ENCODE results near the gene MAP2K2.

Gene MAP2K2

GRCh38 chr19:4112367-4112766, 11.6 kb downstream of the MAP2K2 start:
- no peak overlapping the region for H3K23ac ChIP-seq (ENCODE audit: low read length in 2 of 2)
- H3K4me2 ChIP-seq (ENCODE audit: low read length, poor library complexity, severe bottlenecking) = no peak overlapping the region
- WGBS = 98% methylated on average over 17 of the region's 17 CpGs
- H4K91ac ChIP-seq (ENCODE audit: low read length) = no peak overlapping the region
- no peaks in the 10 kb centered on the region for H3K9me3 ChIP-seq (ENCODE audit: control insufficient read depth, low read length)
- H2AK5ac ChIP-seq (ENCODE audit: low read length, severe bottlenecking) = no peak overlapping the region
- no peak overlapping the region for H2BK120ac ChIP-seq (ENCODE audit: low read depth, low read length)
- H3K18ac ChIP-seq (ENCODE audit: low read depth in 1 of 2, low read length in 2 of 2) = no peak overlapping the region
- no peak overlapping the region for H2BK15ac ChIP-seq (ENCODE audit: low read depth, poor library complexity, severe bottlenecking)
- no peaks in the 10 kb centered on the region for H3K4me1 ChIP-seq (ENCODE audit: control insufficient read depth, insufficient read depth, low read depth, low read length)
- no peak overlapping the region for H2BK12ac ChIP-seq (ENCODE audit: low read length in 2 of 2)
- no peak overlapping the region for H3K9ac ChIP-seq (ENCODE audit: low read length)
- no peak overlapping the region for H3K14ac ChIP-seq (ENCODE audit: low read length in 2 of 2)
- H3K36me3 ChIP-seq (ENCODE audit: control insufficient read depth in 1 of 2, insufficient read depth in 2 of 2, low read depth in 1 of 2, low read length in 2 of 2) = peaks cover 93 to 97% of the 10 kb centered on the region in 2 experiments
- no peak for DNase-seq
- no peak overlapping the region for H2BK5ac ChIP-seq (ENCODE audit: low read depth, low read length, poor library complexity, severe bottlenecking)
- no peak overlapping the region for H3K4ac ChIP-seq (ENCODE audit: low read depth in 1 of 2, low read length in 2 of 2)
- no peaks in the 10 kb centered on the region for H3K27me3 ChIP-seq (ENCODE audit: control insufficient read depth in 1 of 2, insufficient read depth in 1 of 2, low read length in 2 of 2)
- H3K79me1 ChIP-seq (replicated peaks; ENCODE audit: low read length, poor library complexity, severe bottlenecking) = peaks cover 66% of the 10 kb centered on the region
- no peak overlapping the region for H3K4me3 ChIP-seq (ENCODE audit: insufficient read depth in 1 of 2, low read depth in 1 of 2, low read length in 2 of 2)
- H4K8ac ChIP-seq (ENCODE audit: low read length) = no peak overlapping the region
- H2AFZ ChIP-seq (ENCODE audit: low read depth, low read length) = no peak overlapping the region
- H3K27ac ChIP-seq (ENCODE audit: low read length, poor library complexity, severe bottlenecking) = no peak overlapping the region

- Histone ChIP-seq H3K27me3 (ENCODE audit: control insufficient read depth in 1 of 2, insufficient read depth in 1 of 2, low read length in 2 of 2) (no peaks in the 10 kb centered on the region), H3K79me1 (replicated peaks; ENCODE audit: low read length, poor library complexity, severe bottlenecking) (peaks cover 60% of the 10 kb centered on the region), H3K14ac (ENCODE audit: low read length in 2 of 2) (no peak overlapping the region), H3K4me2 (ENCODE audit: low read length, poor library complexity, severe bottlenecking) (no peak overlapping the region), H3K9me3 (ENCODE audit: control insufficient read depth, low read length) (no peaks in the 10 kb centered on the region), H2BK120ac (ENCODE audit: low read depth, low read length) (no peak overlapping the region), H3K27ac (ENCODE audit: low read length, poor library complexity, severe bottlenecking) (no peak overlapping the region), H4K91ac (ENCODE audit: low read length) (no peak overlapping the region), H2BK15ac (ENCODE audit: low read depth, poor library complexity, severe bottlenecking) (no peak overlapping the region), H3K4me1 (ENCODE audit: control insufficient read depth, insufficient read depth, low read depth, low read length) (peaks cover 6% of the 10 kb centered on the region), H3K4me3 (ENCODE audit: insufficient read depth in 1 of 2, low read depth in 1 of 2, low read length in 2 of 2) (no peak overlapping the region), H2BK5ac (ENCODE audit: low read depth, low read length, poor library complexity, severe bottlenecking) (no peak overlapping the region), H2AK5ac (ENCODE audit: low read length, severe bottlenecking) (no peak overlapping the region), H3K23ac (ENCODE audit: low read length in 2 of 2) (no peak overlapping the region), H2AFZ (ENCODE audit: low read depth, low read length) (no peak overlapping the region), H4K8ac (ENCODE audit: low read length) (no peak overlapping the region), H2BK12ac (ENCODE audit: low read length in 2 of 2) (no peak overlapping the region), H3K18ac (ENCODE audit: low read depth in 1 of 2, low read length in 2 of 2) (no peak overlapping the region), H3K36me3 (ENCODE audit: control insufficient read depth in 1 of 2, insufficient read depth in 2 of 2, low read depth in 1 of 2, low read length in 2 of 2) (peaks cover 89% of the 10 kb centered on the region in 2 experiments), H3K4ac (ENCODE audit: low read depth in 1 of 2, low read length in 2 of 2) (no peak overlapping the region), H3K9ac (ENCODE audit: low read length) (no peak overlapping the region)
- no peak for DNase-seq
- 97% methylated on average over 5 of the region's 6 CpGs for WGBS
Observed at GRCh38 chr19:4109626-4109945, 14.3 kb downstream of the MAP2K2 start.

GRCh38 chr19:4108767-4109625, 14.9 kb downstream of the MAP2K2 start:
- Histone ChIP-seq H3K18ac (ENCODE audit: low read depth in 1 of 2, low read length in 2 of 2) (no peak overlapping the region), H3K4me1 (ENCODE audit: control insufficient read depth, insufficient read depth, low read depth, low read length) (peaks cover 7% of the 10 kb centered on the region), H3K4me2 (ENCODE audit: low read length, poor library complexity, severe bottlenecking) (no peak overlapping the region), H3K14ac (ENCODE audit: low read length in 2 of 2) (no peak overlapping the region), H4K91ac (ENCODE audit: low read length) (no peak overlapping the region), H2AFZ (ENCODE audit: low read depth, low read length) (no peak overlapping the region), H2AK5ac (ENCODE audit: low read length, severe bottlenecking) (no peak overlapping the region), H2BK12ac (ENCODE audit: low read length in 2 of 2) (no peak overlapping the region), H3K9me3 (ENCODE audit: control insufficient read depth, low read length) (no peaks in the 10 kb centered on the region), H3K27ac (ENCODE audit: low read length, poor library complexity, severe bottlenecking) (no peak overlapping the region), H3K23ac (ENCODE audit: low read length in 2 of 2) (no peak overlapping the region), H3K36me3 (ENCODE audit: control insufficient read depth in 1 of 2, insufficient read depth in 2 of 2, low read depth in 1 of 2, low read length in 2 of 2) (peaks cover 89% of the 10 kb centered on the region in 2 experiments), H2BK120ac (ENCODE audit: low read depth, low read length) (no peak overlapping the region), H3K79me1 (replicated peaks; ENCODE audit: low read length, poor library complexity, severe bottlenecking) (peaks cover 60% of the 10 kb centered on the region), H3K4me3 (ENCODE audit: insufficient read depth in 1 of 2, low read depth in 1 of 2, low read length in 2 of 2) (no peak overlapping the region), H3K9ac (ENCODE audit: low read length) (no peak overlapping the region), H3K27me3 (ENCODE audit: control insufficient read depth in 1 of 2, insufficient read depth in 1 of 2, low read length in 2 of 2) (no peaks in the 10 kb centered on the region), H4K8ac (ENCODE audit: low read length) (no peak overlapping the region), H2BK5ac (ENCODE audit: low read depth, low read length, poor library complexity, severe bottlenecking) (no peak overlapping the region), H2BK15ac (ENCODE audit: low read depth, poor library complexity, severe bottlenecking) (no peak overlapping the region), H3K4ac (ENCODE audit: low read depth in 1 of 2, low read length in 2 of 2) (no peak overlapping the region)
- no peak for DNase-seq
- 97% methylated on average over 35 of the region's 35 CpGs for WGBS

- 68% methylated on average over 9 of the region's 9 CpGs for WGBS
Observed at GRCh38 chr19:4103080-4103433, 20.9 kb downstream of the MAP2K2 start.

More at GRCh38 chr19:4103080-4103433, 20.9 kb downstream of the MAP2K2 start:
- no peak overlapping the region for H3K27ac ChIP-seq (ENCODE audit: low read length, poor library complexity, severe bottlenecking)
- no peak overlapping the region for H3K23ac ChIP-seq (ENCODE audit: low read length in 2 of 2)
- no peak overlapping the region for H4K8ac ChIP-seq (ENCODE audit: low read length)
- no peak overlapping the region for H2AFZ ChIP-seq (ENCODE audit: low read depth, low read length)
- no peak overlapping the region for H2BK120ac ChIP-seq (ENCODE audit: low read depth, low read length)
- no peaks in the 10 kb centered on the region for H3K27me3 ChIP-seq (ENCODE audit: control insufficient read depth in 1 of 2, insufficient read depth in 1 of 2, low read length in 2 of 2)
- H4K91ac ChIP-seq (ENCODE audit: low read length) = no peak overlapping the region
- no peak overlapping the region for H2BK5ac ChIP-seq (ENCODE audit: low read depth, low read length, poor library complexity, severe bottlenecking)
- H2BK15ac ChIP-seq (ENCODE audit: low read depth, poor library complexity, severe bottlenecking) = no peak overlapping the region
- DNase-seq = no peak
- peaks cover 44% of the 10 kb centered on the region for H3K79me1 ChIP-seq (replicated peaks; ENCODE audit: low read length, poor library complexity, severe bottlenecking)
- no peak overlapping the region for H2BK12ac ChIP-seq (ENCODE audit: low read length in 2 of 2)
- no peak overlapping the region for H3K4me3 ChIP-seq (ENCODE audit: insufficient read depth in 1 of 2, low read depth in 1 of 2, low read length in 2 of 2)
- H3K36me3 ChIP-seq (ENCODE audit: control insufficient read depth in 1 of 2, insufficient read depth in 2 of 2, low read depth in 1 of 2, low read length in 2 of 2) = peaks cover 80 to 87% of the 10 kb centered on the region in 2 experiments
- peaks cover 11% of the 10 kb centered on the region for H3K4me1 ChIP-seq (ENCODE audit: control insufficient read depth, insufficient read depth, low read depth, low read length)
- no peak overlapping the region for H3K4ac ChIP-seq (ENCODE audit: low read depth in 1 of 2, low read length in 2 of 2)
- no peak overlapping the region for H3K14ac ChIP-seq (ENCODE audit: low read length in 2 of 2)
- no peak overlapping the region for H2AK5ac ChIP-seq (ENCODE audit: low read length, severe bottlenecking)
- H3K9ac ChIP-seq (ENCODE audit: low read length) = no peak overlapping the region
- no peaks in the 10 kb centered on the region for H3K9me3 ChIP-seq (ENCODE audit: control insufficient read depth, low read length)
- H3K18ac ChIP-seq (ENCODE audit: low read depth in 1 of 2, low read length in 2 of 2) = no peak overlapping the region
- H3K4me2 ChIP-seq (ENCODE audit: low read length, poor library complexity, severe bottlenecking) = no peak overlapping the region
